Measurements from ENCODE around the gene CALCOCO1. TPM values are rescaled to one million over a fixed set of nuclear protein-coding genes. Genes with fewer than 3 reads are reported as not detected.
A peak's percentile ranks its signal among the peaks of the same experiment; 100 is the strongest.

CALCOCO1 gene
- total RNA-seq, 1 experiment from 2014 or later: 88.9 TPM

- H3K4me1 ChIP-seq (replicated peaks; ENCODE audit: insufficient read depth): no peaks in the 10 kb centered on the region
- no peak overlapping the region for H2AFZ ChIP-seq
- H3K9me2 ChIP-seq (ENCODE audit: insufficient read depth): no peaks in the 10 kb centered on the region
- no peak overlapping the region for H3K4me2 ChIP-seq
- DNase-seq: no peak
- peaks cover 34% of the 10 kb centered on the region for H3K27me3 ChIP-seq (ENCODE audit: insufficient read depth, low read depth)
- no peak overlapping the region for H3K27ac ChIP-seq
- no peaks in the 10 kb centered on the region for H3K36me3 ChIP-seq (ENCODE audit: low read depth)
- H4K20me1 ChIP-seq (ENCODE audit: insufficient read depth): no peaks in the 10 kb centered on the region
- intact Hi-C loops (cut with micrococcal nuclease; ENCODE audit: unreplicated experiment): loop anchor here (2.0 to 5.0 kb wide), 3 partner anchors 284 to 505 kb away; partner anchors contain the start of genes HOXC10 and HOXC8
- ChIA-PET CTCF (interaction anchor here (0.7 to 1.0 kb wide), 3 partner anchors 42 to 1000 kb away, joined by 3 to 14 read pairs (median 3); partner anchors contain the start of gene KRT77), POLR2A (ENCODE audit: unreplicated experiment) (no interaction called here)
- H3K9me3 ChIP-seq (ENCODE audit: insufficient read depth, low read depth): no peaks in the 10 kb centered on the region
- no TSS peak for BruUV-seq (replicated peaks)
- H3K79me2 ChIP-seq (ENCODE audit: low read depth): no peaks in the 10 kb centered on the region
- no peak overlapping the region for H3K4me3 ChIP-seq
- TF ChIP-seq CTCF (conservative IDR thresholded peaks at IDR 0.05): no peak
- TF ChIP-seq EZH2 (IDR thresholded peaks at IDR 0.05; ENCODE audit: low read depth): no peak
- H3F3A ChIP-seq (ENCODE audit: insufficient read depth, low read depth): no peaks in the 10 kb centered on the region
These were observed 23.5 kb downstream of the CALCOCO1 start for GRCh38 chr12:53703756-53704155.

GRCh38 chr12:53701518-53702264, 25.6 kb downstream of the CALCOCO1 start:
- H3K4me2 ChIP-seq: no peak overlapping the region
- no peaks in the 10 kb centered on the region for H3K79me2 ChIP-seq (ENCODE audit: low read depth)
- no TSS peak for BruUV-seq (replicated peaks)
- DNase-seq: peak in 1 of 2 experiments; percentile 79
- H3K36me3 ChIP-seq (ENCODE audit: low read depth): no peaks in the 10 kb centered on the region
- TF ChIP-seq EZH2 (IDR thresholded peaks at IDR 0.05; ENCODE audit: low read depth): no peak
- peak; percentile 82 for TF ChIP-seq CTCF (conservative IDR thresholded peaks at IDR 0.05)
- H3K4me1 ChIP-seq (replicated peaks; ENCODE audit: insufficient read depth): peaks cover 3% of the 10 kb centered on the region; the same call in 1 of the 2 replicates
- H2AFZ ChIP-seq: 0 out of 2 replicates have a peak overlapping the region, but pooled peaks have one; percentile 46
- no peak overlapping the region for H3K4me3 ChIP-seq
- H3K9me2 ChIP-seq (ENCODE audit: insufficient read depth): no peaks in the 10 kb centered on the region
- no peak overlapping the region for H3K27ac ChIP-seq
- 0 out of 2 replicates have a peak, but pooled peaks cover 2% of the 10 kb centered on the region for H3F3A ChIP-seq (ENCODE audit: insufficient read depth, low read depth)
- intact Hi-C loops (cut with micrococcal nuclease; ENCODE audit: unreplicated experiment): loop anchor here (1.0 to 5.0 kb wide), 5 partner anchors 42 to 507 kb away; partner anchors contain the start of genes HOXC10 and HOXC8
- no peaks in the 10 kb centered on the region for H4K20me1 ChIP-seq (ENCODE audit: insufficient read depth)
- ChIA-PET POLR2A (ENCODE audit: unreplicated experiment) (no interaction called here), CTCF (interaction anchor here (0.8 to 1.4 kb wide), 2 partner anchors 42 to 45 kb away, joined by 9 to 18 read pairs; no protein-coding TSS in a partner anchor)
- no peaks in the 10 kb centered on the region for H3K9me3 ChIP-seq (ENCODE audit: insufficient read depth, low read depth)
- H3K27me3 ChIP-seq (ENCODE audit: insufficient read depth, low read depth): peaks cover 22% of the 10 kb centered on the region

GRCh38 chr12:53700567-53700966, 26.7 kb downstream of the CALCOCO1 start:
- CTCF ChIA-PET: interaction anchor here (0.7 to 0.9 kb wide), 2 partner anchors 43 to 45 kb away, joined by 6 read pairs; no protein-coding TSS in a partner anchor

More at GRCh38 chr12:53700567-53700966, 26.7 kb downstream of the CALCOCO1 start:
- peaks cover 10% of the 10 kb centered on the region; the same call in 1 of the 2 replicates for H3K4me1 ChIP-seq (replicated peaks; ENCODE audit: insufficient read depth)
- no peak overlapping the region for H3K27ac ChIP-seq
- 0 out of 2 replicates have a peak, but pooled peaks cover 4% of the 10 kb centered on the region for H3F3A ChIP-seq (ENCODE audit: insufficient read depth, low read depth)
- no peak overlapping the region for H3K4me3 ChIP-seq
- no peak for DNase-seq
- TF ChIP-seq EZH2 (IDR thresholded peaks at IDR 0.05; ENCODE audit: low read depth) (no peak), CTCF (conservative IDR thresholded peaks at IDR 0.05) (no peak)
- no peaks in the 10 kb centered on the region for H3K9me3 ChIP-seq (ENCODE audit: insufficient read depth, low read depth)
- intact Hi-C loops (cut with micrococcal nuclease; ENCODE audit: unreplicated experiment): loop anchor here (2.0 to 5.0 kb wide), 3 partner anchors 287 to 500 kb away; partner anchors contain the start of genes HOXC10 and HOXC8
- H4K20me1 ChIP-seq (ENCODE audit: insufficient read depth): no peaks in the 10 kb centered on the region
- H3K79me2 ChIP-seq (ENCODE audit: low read depth): no peaks in the 10 kb centered on the region
- H3K27me3 ChIP-seq (ENCODE audit: insufficient read depth, low read depth): peaks cover 17% of the 10 kb centered on the region
- H3K9me2 ChIP-seq (ENCODE audit: insufficient read depth): no peaks in the 10 kb centered on the region
- no peak overlapping the region for H3K4me2 ChIP-seq
- no peak overlapping the region for H2AFZ ChIP-seq
- POLR2A ChIA-PET (ENCODE audit: unreplicated experiment): no interaction called here
- no peaks in the 10 kb centered on the region for H3K36me3 ChIP-seq (ENCODE audit: low read depth)
- no TSS peak for BruUV-seq (replicated peaks)

All from PC-9 (cell line).